ENCODE results near the gene GNB1L. TPM values are rescaled to one million over a fixed set of nuclear protein-coding genes. Genes with fewer than 3 reads are reported as not detected.
A peak's percentile ranks its signal among the peaks of the same experiment; 100 is the strongest.

Gene GNB1L
- total and polyA plus RNA-seq, 9 of the 15 experiments (the other 6 are each of a cell fraction or from before 2014, with no cell fraction given) = 0.56 to 50.5 (median 10.2) TPM

GRCh38 chr22:19855504-19856409 is 1.1 kb upstream of the GNB1L start (continued):
- TF ChIP-seq CBX1 (IDR thresholded peaks at IDR 0.05; ENCODE audit: low read depth) (no peak), PML (IDR thresholded peaks at IDR 0.05; ENCODE audit: low read length) (no peak), HOXB6 (CRISPR knock-in tag; IDR thresholded peaks at IDR 0.05; ENCODE audit: borderline replicate concordance) (peak; percentile 15; the same call in 1 of the 2 replicates), ZNF407 (IDR thresholded peaks at IDR 0.05; ENCODE audit: low read depth) (no peak), ESRRA (IDR thresholded peaks at IDR 0.05; ENCODE audit: borderline replicate concordance, low read depth) (no peak), CHD2 (IDR thresholded peaks at IDR 0.05; ENCODE audit: low read depth, low read length) (0 out of 2 replicates have a peak, but pooled peaks have one; percentile 13), PHF21A (IDR thresholded peaks at IDR 0.05; ENCODE audit: borderline replicate concordance, low read depth) (no peak), ELF1 (tag; IDR thresholded peaks at IDR 0.05) (no peak), CUX1 (CRISPR knock-in tag; IDR thresholded peaks at IDR 0.05) (no peak), KAT2B (IDR thresholded peaks at IDR 0.05; ENCODE audit: low read depth, low read length) (peak; percentile 33), ZNF347 (CRISPR knock-in tag; IDR thresholded peaks at IDR 0.05; ENCODE audit: low read depth) (peak; percentile 77; the same call in 1 of the 2 replicates), TCFL5 (CRISPR knock-in tag; conservative IDR thresholded peaks at IDR 0.05) (0 out of 2 replicates have a peak, but pooled peaks have one; percentile 4), TAF15 (IDR thresholded peaks at IDR 0.05; ENCODE audit: low read depth, low read length) (no peak)
